Transverse colon (tissue), 4 donors: Measurements from ENCODE around the gene ECHS1.

ENCODE experiments used
- POLR2A ChIP-seq: fragments of 450-650 bp; IDR thresholded peaks from one replicate; pipeline ENCODE4 v1.6.1; 2016; ENCODE audit warnings: antibody characterized with exemption, mild to moderate bottlenecking, moderate library complexity
- POLR2AphosphoS5 ChIP-seq, 3 donors: sonication (generic); formaldehyde crosslinking; IDR thresholded peaks; one replicate each; pipeline ENCODE4 v1.6.1; 2016; ENCODE audit warnings: antibody characterized with exemption in 3 of 3
- TF ChIP-seq, protein P1 (sequence below), 5 experiments: fragments of 200-600 bp in 3 of 5; fragments of 450-650 bp in 2 of 5; sonication (generic) in 3 of 5; IDR thresholded peaks; 1 replicate in 2 of 5; 2 replicates in 3 of 5; pipeline ENCODE4 v1.5.1; 2016 to 2017; ENCODE audit warnings: antibody characterized with exemption in 5 of 5, inconsistent platforms in 3 of 5, mild to moderate bottlenecking in 2 of 5, moderate library complexity in 1 of 5

DNA sequence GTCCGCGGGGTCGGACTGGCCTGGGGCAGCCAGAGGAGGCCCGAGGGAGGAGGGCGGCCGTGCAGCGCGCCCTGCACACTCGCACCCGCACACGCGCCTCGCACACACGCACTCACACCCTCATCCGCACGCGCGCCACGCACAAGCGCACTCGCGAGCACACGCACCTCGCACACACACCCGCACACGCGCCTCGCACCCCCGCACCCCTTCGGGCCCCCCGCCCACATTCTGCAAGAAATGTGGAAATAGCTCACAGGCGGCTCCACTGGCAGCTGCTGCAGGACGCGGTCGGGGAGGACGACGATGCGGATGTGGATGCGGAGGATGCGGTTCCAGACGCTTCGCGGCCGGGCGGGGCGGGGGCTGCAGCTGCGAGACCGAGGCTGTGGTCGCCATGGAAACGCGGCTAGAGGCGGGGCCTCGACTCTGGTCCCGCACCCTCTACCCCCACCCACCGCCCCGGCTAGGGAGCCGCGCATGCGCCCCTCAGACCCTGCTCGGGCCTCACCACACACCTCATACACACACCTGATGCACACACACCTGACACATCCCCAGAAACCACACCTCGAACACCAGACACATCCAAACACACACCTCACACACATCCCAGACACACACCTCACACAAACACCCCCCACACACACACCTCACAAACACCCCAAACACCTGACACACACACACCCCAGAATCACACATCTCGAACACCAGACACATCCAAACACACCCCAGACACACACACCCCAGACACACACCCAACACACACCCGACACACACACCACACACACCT lies 36.4 kb downstream of the ECHS1 start, which contains the start of gene CALY:
- TF ChIP-seq, protein P1, sequence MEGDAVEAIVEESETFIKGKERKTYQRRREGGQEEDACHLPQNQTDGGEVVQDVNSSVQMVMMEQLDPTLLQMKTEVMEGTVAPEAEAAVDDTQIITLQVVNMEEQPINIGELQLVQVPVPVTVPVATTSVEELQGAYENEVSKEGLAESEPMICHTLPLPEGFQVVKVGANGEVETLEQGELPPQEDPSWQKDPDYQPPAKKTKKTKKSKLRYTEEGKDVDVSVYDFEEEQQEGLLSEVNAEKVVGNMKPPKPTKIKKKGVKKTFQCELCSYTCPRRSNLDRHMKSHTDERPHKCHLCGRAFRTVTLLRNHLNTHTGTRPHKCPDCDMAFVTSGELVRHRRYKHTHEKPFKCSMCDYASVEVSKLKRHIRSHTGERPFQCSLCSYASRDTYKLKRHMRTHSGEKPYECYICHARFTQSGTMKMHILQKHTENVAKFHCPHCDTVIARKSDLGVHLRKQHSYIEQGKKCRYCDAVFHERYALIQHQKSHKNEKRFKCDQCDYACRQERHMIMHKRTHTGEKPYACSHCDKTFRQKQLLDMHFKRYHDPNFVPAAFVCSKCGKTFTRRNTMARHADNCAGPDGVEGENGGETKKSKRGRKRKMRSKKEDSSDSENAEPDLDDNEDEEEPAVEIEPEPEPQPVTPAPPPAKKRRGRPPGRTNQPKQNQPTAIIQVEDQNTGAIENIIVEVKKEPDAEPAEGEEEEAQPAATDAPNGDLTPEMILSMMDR (IDR thresholded peaks at IDR 0.05), result no peak
- TF ChIP-seq POLR2A (no peak), POLR2AphosphoS5 (IDR thresholded peaks at IDR 0.05) (no peak)
